ENCODE results near the gene TLX2.

Gene TLX2

DNA sequence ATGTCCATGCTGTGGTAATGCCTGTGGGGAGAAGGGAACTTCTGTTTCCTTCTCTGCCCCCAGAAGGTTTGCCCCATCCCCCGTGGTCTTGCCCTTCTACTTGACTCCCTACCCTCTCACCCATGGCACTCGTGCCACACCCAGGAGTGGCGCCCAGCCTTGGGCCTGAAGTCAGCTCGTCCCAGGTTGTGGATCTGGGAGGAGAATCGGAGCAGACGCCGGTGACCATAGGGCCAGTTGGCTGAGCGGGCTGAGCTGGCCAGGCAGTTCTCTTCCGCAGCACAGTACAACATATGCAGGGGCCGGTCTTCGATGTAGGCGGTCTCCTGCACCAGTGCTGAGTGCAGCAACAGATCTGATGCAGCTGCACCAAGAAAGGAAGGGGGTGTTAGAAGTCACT is 20.2 kb downstream of the TLX2 start:
- DNase-seq, result no peak

- no peak for DNase-seq
Measured at GRCh38 chr2:74535440-74535965, 21.3 kb downstream of the TLX2 start.

DNA sequence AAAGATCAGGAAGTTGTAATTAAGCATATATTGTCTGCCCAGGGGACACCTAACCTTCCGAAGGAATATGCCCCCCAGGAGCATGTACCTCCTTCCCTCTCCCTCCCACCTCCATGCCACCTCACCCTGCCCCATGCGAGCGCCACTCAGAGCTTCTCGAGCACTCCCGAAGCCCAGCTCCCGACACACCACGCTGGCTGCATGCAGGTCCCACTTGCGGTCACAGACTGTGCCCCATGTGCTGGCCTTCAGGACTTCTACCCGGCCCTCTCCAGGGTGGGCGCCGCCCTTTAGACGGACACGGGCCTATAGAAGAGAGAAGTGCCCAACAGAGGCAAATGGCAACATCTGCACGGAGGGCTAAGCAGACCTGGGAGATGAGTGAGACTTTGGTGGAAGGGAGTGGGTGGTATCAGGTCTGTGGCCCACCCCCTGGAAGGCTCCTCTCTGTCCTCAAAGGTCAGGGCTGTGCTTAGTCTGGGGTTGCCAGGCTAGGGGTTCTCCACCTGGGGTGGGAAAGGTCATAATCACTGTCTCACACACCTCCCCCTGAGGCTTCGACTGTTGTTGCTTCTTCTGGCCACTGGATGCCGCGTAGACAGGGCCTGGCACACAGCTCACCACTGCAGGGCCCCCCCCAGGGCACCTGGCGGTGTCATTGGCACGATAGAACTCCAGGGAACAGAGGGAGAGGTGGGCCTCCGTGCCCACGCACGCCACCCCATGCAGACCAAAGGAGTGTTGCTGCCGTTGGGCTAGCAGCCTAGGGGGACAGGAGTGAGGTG is 22.1 kb downstream of the TLX2 start:
- DNase-seq, result no peak

- DNase-seq, result no peak
Measured at GRCh38 chr2:74537140-74537539, 22.9 kb downstream of the TLX2 start.

GRCh38 chr2:74538881-74539339 is 24.7 kb downstream of the TLX2 start:
- no peak for DNase-seq

DNA sequence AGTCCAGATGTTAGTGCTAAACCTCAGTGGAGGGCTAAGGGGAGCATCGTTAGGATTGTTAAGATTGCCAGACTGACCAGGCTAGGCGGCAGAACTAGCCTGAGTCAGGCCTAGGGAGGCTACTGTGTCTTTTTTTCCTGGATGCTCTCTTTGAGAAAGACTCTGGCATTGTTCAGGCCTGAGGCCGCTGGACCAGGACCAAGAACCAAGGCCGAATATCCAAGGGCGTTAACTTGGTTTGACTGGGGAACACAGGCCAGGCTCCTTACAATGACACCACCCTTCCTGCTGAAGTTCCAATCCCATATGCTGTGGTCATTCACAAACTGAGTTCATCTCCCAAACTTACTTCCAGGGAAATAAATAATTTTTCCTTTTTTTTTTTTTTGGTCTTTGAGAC is 26.0 kb downstream of the TLX2 start:
- no peak for DNase-seq

GRCh38 chr2:74542978-74543377 is 28.7 kb downstream of the TLX2 start:
- no peak for DNase-seq

- DNase-seq, result no peak
Measured at GRCh38 chr2:74544634-74545033, 30.4 kb downstream of the TLX2 start.

DNA sequence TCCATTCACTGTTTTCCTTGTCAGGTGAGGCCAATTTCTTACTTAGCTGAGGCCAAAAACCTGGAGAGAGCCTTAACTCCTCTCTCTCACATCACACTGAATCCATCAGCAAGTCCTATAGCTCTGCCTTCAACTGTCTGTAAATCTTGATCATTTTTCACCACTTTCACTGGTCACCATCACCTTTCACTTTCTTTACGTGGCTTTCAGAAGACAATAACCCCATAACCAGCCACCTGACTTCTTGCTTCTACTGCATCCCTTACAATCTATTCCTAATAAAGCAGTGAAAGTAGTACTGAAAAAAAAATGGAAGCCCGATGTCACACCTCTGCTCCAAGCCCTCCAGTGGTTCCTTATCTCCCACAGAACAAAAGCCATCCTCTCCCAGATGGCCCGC is 31.8 kb downstream of the TLX2 start:
- no peak for DNase-seq

GRCh38 chr2:74548285-74548899 is 34.1 kb downstream of the TLX2 start:
- DNase-seq, result no peak

DNA sequence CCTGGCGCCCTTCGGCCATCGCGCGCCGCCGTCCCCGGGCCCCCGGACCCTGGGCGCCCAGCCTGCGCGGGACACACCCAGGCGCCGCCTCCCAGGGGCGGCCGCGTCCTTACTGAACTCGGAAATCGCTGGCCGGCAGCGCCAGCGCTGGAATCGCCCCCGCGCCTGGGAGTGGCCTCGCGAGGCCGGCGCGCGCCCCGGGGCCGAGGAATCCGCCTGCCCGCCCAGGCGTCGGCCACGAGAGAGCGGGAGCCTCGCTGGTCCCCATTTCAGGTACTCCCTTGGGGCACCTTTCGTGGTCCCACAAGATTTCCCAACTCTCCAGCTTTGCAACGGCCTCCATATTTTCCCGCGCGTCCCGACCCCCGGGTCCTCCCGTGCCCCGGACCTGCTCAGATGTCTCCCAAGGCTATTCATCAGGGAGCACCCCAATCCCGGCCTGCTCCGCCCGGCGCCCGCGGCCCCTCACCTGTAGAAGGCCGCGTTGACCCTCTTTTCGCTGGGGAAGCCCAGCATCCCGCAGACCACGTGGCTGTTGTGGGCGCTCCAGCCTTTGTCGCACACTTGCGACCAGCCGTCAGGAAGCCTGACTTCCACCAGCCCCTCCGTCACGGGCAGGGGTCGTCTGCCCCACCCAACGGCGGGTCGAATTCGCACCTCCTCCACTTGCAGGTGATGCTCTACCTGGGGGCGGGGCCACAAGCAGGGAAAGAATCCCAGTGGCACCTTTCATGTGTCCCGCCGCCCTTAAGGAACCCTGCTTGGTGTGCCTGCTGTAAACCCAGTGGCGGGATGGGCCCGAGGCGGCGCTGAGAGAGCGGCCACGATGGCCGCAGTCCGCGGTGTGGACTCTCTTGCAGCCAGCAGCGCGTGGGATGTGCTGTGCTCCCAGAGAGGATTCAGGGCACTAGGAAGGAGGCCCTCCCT is 34.9 kb downstream of the TLX2 start:
- DNase-seq, result no peak

DNA sequence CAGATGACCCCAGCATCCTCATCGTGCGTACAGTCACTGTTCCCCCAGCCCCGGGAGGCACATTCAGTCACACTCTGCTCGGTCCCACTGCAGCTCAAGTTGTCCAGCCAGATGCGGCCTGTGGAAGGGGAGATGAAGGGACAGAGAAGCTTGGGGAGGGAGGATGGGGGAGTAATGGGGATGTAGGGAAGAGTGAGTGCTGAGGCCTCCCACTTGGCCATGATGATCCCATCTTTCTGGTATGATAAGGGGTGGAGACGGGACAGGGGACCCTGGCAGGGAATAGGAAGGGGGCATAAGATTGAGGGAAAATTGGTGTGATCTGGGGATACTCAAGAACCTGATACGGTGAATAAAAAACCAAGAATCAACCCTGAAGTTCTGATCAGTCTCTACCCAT is 36.0 kb downstream of the TLX2 start:
- DNase-seq, result no peak

- DNase-seq, result no peak
Measured at GRCh38 chr2:74551530-74551929, 37.3 kb downstream of the TLX2 start.

- no peak for DNase-seq
Measured at GRCh38 chr2:74551942-74552913, 38.0 kb downstream of the TLX2 start.

- DNase-seq, result no peak
Measured at GRCh38 chr2:74552914-74553811, 38.9 kb downstream of the TLX2 start.

- DNase-seq, result peak; percentile 71
Measured at GRCh38 chr2:74553892-74554819, 39.9 kb downstream of the TLX2 start, which contains the start of the genes DOK1 and LOXL3. Gene DOK1, plus strand, starts transcription at chr2:74554720. Its CDS starts 35 bp downstream, at chr2:74554755. Gene LOXL3, minus strand, starts transcription at chr2:74553942. Its CDS starts 1,308 bp downstream, at chr2:74552634.

DNA sequence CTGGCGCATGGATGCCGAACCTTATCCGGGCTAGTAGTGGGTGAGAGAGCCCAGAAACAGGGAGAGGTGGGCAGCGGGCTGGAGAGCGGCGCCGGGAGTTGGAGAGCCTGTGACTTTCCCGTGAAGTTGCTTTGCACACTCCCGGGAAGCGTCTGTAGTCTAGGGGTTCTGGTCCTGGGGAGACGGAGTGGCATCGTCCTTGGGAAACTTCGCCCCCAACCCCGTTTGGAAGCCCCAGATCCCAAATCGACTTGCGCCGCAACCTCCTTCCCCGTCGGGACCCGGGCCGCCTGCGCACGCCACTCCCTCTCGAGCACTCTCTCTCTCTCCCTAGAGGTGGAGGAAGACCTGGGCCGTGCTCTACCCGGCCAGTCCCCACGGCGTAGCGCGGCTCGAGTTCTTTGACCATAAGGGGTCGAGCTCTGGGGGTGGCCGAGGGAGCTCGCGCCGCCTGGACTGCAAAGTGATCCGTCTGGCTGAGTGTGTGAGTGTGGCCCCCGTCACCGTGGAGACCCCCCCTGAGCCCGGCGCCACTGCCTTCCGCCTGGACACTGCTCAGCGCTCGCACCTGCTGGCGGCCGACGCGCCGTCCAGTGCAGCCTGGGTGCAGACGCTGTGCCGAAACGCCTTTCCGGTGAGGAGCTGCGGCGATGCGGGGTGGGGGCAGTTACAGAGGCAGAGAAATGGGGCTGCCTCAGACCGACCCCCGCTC is 40.7 kb downstream of the TLX2 start:
- peak; percentile 24 for DNase-seq

- DNase-seq, result no peak
Measured at GRCh38 chr2:74555610-74556103, 41.4 kb downstream of the TLX2 start.

GRCh38 chr2:74556159-74556558 is 41.9 kb downstream of the TLX2 start:
- no peak for DNase-seq

Data from effector CD8-positive, alpha-beta T cell (primary cell).